Loucy (cell line): ENCODE data around the gene PACSIN1.

Experiments used
- H2AFZ ChIP-seq: fragments of 200-600 bp; sonication (generic); 2 replicates; pipeline ENCODE4 v1.6.0; 2016; ENCODE audit warnings: antibody characterized with exemption, mild to moderate bottlenecking, low read length, moderate library complexity
- H3F3A ChIP-seq: fragments of 200-600 bp; 2 replicates; pipeline ENCODE4 v1.6.0; 2016; ENCODE audit warnings: antibody characterized with exemption, low read depth, mild to moderate bottlenecking
- H3K27me3 ChIP-seq: fragments of 200-600 bp; sonication (generic); 2 replicates; pipeline ENCODE4 v1.6.1; 2014; ENCODE audit warnings: low read length, mild to moderate bottlenecking; ENCODE audit not compliant: insufficient read depth, poor library complexity, severe bottlenecking
- H3K36me3 ChIP-seq: fragments of 200-600 bp; sonication (generic); 2 replicates; pipeline ENCODE4 v1.6.1; 2016; ENCODE audit warnings: low read length; ENCODE audit not compliant: insufficient read depth
- H3K4me1 ChIP-seq: fragments of 200-600 bp; sonication (generic); 2 replicates; pipeline ENCODE4 v1.5.1; 2014; ENCODE audit warnings: low read length, mild to moderate bottlenecking; ENCODE audit not compliant: insufficient read depth, poor library complexity, severe bottlenecking
- H3K4me2 ChIP-seq: fragments of 200-600 bp; sonication (generic); 2 replicates; pipeline ENCODE4 v1.6.0; 2014; ENCODE audit warnings: antibody characterized with exemption, low read length, low read depth, mild to moderate bottlenecking; ENCODE audit not compliant: poor library complexity, severe bottlenecking
- H3K4me3 ChIP-seq: fragments of 200-600 bp; sonication (generic); 2 replicates; pipeline ENCODE4 v1.5.1; 2014; ENCODE audit warnings: low read length, mild to moderate bottlenecking, mixed read lengths; ENCODE audit not compliant: poor library complexity, severe bottlenecking
- H3K79me2 ChIP-seq: fragments of 200-600 bp; sonication (generic); 2 replicates; pipeline ENCODE4 v1.6.1; 2014; ENCODE audit warnings: low read length; ENCODE audit not compliant: insufficient read depth
- H3K9ac ChIP-seq: fragments of 200-600 bp; sonication (generic); 2 replicates; pipeline ENCODE4 v1.6.0; 2014; ENCODE audit warnings: mild to moderate bottlenecking, low read depth, low read length, moderate library complexity; ENCODE audit not compliant: poor library complexity, severe bottlenecking
- H3K9me2 ChIP-seq: fragments of 200-600 bp; sonication (generic); replicated peaks from 2 replicates; pipeline ENCODE4 v1.6.1; 2016; ENCODE audit warnings: low read depth, low read length, mixed read lengths
- H3K9me3 ChIP-seq: fragments of 200-600 bp; sonication (generic); 2 replicates; pipeline ENCODE4 v1.6.1; 2014; ENCODE audit warnings: mild to moderate bottlenecking, antibody characterized with exemption, low read length, low read depth; ENCODE audit not compliant: insufficient read depth
- H4K20me1 ChIP-seq: fragments of 200-600 bp; sonication (generic); 2 replicates; pipeline ENCODE4 v1.6.0; 2014; ENCODE audit warnings: antibody characterized with exemption, low read length, mild to moderate bottlenecking; ENCODE audit not compliant: insufficient read depth, poor library complexity, severe bottlenecking
- EZH2phosphoT487 ChIP-seq: fragments of 200-600 bp; IDR thresholded peaks from 2 replicates; pipeline ENCODE4 v1.6.1; 2018; ENCODE audit warnings: antibody characterized with exemption, mild to moderate bottlenecking, moderate library complexity, borderline replicate concordance
- TF ChIP-seq, protein P1 (sequence below): fragments of 200-600 bp; sonication (generic); conservative IDR thresholded peaks from 2 replicates; pipeline ENCODE4 v1.5.1; 2014; ENCODE audit warnings: mild to moderate bottlenecking, antibody characterized with exemption, low read length

Gene PACSIN1

DNA sequence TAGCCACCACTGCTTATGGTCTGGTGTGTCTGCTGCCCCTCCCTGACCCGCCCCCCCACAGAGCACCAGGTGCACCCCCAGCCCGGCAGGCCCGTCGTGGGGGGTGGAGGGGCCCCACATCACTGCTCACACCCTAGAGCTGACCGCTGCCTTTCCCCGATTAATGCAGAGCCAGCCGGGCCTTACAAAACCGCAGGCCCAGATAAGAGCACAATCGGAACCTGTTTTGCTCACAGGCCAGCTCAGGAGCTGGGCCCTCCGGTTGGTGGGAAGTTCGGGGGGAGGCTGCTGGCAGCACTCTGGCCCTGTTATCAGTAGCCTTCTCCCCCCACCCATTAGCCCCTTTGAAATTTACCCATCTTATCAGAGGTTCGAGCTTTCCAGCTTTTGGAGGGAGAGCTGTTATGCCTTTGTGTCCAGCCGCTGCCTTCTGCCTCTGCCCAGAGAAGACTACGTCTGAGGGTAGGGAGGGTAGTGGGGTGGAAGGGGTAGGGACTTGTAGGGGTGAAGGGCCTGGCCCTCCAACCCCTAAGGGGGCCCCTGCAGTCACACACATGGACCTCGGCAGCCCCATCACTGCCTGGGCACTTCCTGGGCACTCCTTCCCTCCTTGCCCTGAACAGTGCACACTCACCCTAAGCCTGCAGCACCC is 97.1 kb downstream of the PACSIN1 start:
- Histone ChIP-seq H3K9ac (no peak overlapping the region), H3K27me3 (no peaks in the 10 kb centered on the region), H2AFZ (no peak overlapping the region), H3K9me2 (no peaks in the 10 kb centered on the region), H3K9me3 (no peaks in the 10 kb centered on the region), H3K4me2 (no peak overlapping the region), H3K79me2 (no peaks in the 10 kb centered on the region), H4K20me1 (no peaks in the 10 kb centered on the region), H3K36me3 (no peaks in the 10 kb centered on the region), H3K4me3 (no peak overlapping the region), H3F3A (no peaks in the 10 kb centered on the region), H3K4me1 (no peaks in the 10 kb centered on the region)
- TF ChIP-seq EZH2phosphoT487, result no peak
- TF ChIP-seq, protein P1, sequence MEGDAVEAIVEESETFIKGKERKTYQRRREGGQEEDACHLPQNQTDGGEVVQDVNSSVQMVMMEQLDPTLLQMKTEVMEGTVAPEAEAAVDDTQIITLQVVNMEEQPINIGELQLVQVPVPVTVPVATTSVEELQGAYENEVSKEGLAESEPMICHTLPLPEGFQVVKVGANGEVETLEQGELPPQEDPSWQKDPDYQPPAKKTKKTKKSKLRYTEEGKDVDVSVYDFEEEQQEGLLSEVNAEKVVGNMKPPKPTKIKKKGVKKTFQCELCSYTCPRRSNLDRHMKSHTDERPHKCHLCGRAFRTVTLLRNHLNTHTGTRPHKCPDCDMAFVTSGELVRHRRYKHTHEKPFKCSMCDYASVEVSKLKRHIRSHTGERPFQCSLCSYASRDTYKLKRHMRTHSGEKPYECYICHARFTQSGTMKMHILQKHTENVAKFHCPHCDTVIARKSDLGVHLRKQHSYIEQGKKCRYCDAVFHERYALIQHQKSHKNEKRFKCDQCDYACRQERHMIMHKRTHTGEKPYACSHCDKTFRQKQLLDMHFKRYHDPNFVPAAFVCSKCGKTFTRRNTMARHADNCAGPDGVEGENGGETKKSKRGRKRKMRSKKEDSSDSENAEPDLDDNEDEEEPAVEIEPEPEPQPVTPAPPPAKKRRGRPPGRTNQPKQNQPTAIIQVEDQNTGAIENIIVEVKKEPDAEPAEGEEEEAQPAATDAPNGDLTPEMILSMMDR, result no peak

DNA sequence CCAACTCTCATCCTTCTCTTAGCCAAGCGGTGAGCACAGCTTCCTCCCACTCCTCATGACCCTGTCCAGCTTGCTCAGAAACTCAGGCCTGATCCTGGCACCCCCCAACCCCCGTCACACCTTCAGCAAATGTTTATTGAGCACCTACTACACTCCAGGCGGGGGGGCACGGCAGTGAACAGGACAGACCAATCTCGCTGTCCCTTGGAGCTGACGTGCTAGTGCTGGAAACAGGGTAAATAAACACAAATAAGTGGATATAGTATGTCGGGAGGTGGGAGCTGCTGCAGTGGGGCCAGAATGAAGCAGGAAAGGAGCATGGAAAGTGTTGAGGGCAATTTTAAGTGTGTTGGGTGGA is 97.6 kb downstream of the PACSIN1 start:
- Histone ChIP-seq H3F3A (no peaks in the 10 kb centered on the region), H3K4me1 (no peaks in the 10 kb centered on the region), H2AFZ (no peak overlapping the region)

DNA sequence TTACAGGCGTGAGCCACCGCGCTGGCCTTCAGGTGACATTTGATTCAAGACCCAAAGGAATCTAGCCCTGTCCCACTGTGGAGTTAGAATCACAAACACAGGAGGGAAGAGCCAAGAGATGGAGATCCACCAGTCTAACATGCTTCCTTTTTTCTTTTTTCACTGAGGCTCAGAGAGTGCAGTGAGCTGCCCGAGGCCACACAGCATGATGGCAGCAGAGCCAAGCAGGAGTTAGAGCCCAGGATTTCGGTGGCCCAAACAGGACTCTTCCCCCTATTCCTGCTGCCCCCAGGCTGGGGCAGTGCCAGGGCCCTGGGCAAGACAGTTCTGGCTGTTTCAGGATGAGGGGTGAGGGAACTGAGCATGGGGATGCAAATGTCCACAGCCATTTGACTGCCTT is 98.3 kb downstream of the PACSIN1 start:
- no peak overlapping the region for H2AFZ ChIP-seq
- H3K4me1 ChIP-seq, result no peaks in the 10 kb centered on the region
- no peaks in the 10 kb centered on the region for H3K9me3 ChIP-seq
- no peaks in the 10 kb centered on the region for H4K20me1 ChIP-seq
- H3K4me3 ChIP-seq, result no peak overlapping the region
- H3K9ac ChIP-seq, result no peak overlapping the region
- H3K36me3 ChIP-seq, result no peaks in the 10 kb centered on the region
- no peak for TF ChIP-seq EZH2phosphoT487
- TF ChIP-seq, protein P1, result no peak
- H3K9me2 ChIP-seq, result no peaks in the 10 kb centered on the region
- H3K4me2 ChIP-seq, result no peak overlapping the region
- no peaks in the 10 kb centered on the region for H3K79me2 ChIP-seq
- H3F3A ChIP-seq, result no peaks in the 10 kb centered on the region
- no peaks in the 10 kb centered on the region for H3K27me3 ChIP-seq

More for the DNA sequence above, 97.6 kb downstream of the PACSIN1 start:
- Histone ChIP-seq H3K79me2 (no peaks in the 10 kb centered on the region), H3K9ac (no peak overlapping the region), H3K9me2 (no peaks in the 10 kb centered on the region), H3K9me3 (no peaks in the 10 kb centered on the region), H3K4me2 (no peak overlapping the region), H4K20me1 (no peaks in the 10 kb centered on the region), H3K36me3 (no peaks in the 10 kb centered on the region), H3K27me3 (no peaks in the 10 kb centered on the region), H3K4me3 (no peak overlapping the region)
- no peak for TF ChIP-seq EZH2phosphoT487
- TF ChIP-seq, protein P1, result no peak
